Measurements from ENCODE around the gene MAPKAPK2. TPM values are rescaled to one million over a fixed set of nuclear protein-coding genes. Genes with fewer than 3 reads are reported as not detected.

Gene MAPKAPK2
- total RNA-seq, 1 experiment from 2014 or later = 72.4 TPM

DNA sequence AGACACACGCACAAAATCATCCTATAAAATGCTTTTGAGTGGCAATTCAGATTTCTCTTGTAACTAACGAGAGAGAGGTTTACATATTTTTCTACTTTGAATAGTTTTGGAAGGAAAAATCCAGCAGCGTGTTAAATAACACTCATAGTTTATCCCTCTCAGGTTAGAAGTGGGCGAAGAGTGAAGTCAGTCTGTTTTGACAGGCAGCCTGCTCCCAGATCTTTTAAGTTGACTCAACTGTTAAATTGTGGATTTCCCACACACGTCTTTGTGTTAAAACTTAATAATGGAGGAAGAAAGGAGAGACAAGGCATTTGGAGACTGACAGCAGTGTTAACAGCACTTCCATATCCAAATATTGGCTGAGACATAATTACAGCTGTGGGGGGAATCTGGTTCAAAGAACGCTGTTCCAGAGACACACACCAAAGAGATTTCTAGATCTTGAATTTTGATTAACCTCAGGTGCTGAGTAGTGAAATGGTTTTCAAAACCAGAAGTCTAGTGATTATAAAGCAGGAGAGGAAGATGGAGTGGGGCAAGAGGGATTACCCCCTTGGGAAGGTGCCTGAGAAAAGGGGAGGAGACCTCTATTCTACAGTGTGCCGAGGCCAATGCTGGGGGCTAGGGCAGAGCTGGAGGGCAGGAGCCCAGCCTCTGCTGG, 2.7 kb downstream of the MAPKAPK2 start:
- Histone ChIP-seq H3K36me3 (ENCODE audit: control insufficient read depth, insufficient read depth, low read length) (no peaks in the 10 kb centered on the region; the same call in 1 of the 2 replicates), H3K4me1 (ENCODE audit: control insufficient read depth, insufficient read depth, low read length) (peaks cover 38% of the 10 kb centered on the region), H3K9me3 (ENCODE audit: control insufficient read depth, insufficient read depth, low read depth, low read length) (no peaks in the 10 kb centered on the region), H3K4me3 (ENCODE audit: low read depth in 2 of 2, low read length in 2 of 2) (peak overlapping the region in 1 of 2 experiments; percentile 84; a peak in 2 of 4 replicates), H3K27me3 (ENCODE audit: control insufficient read depth, insufficient read depth, low read length) (peaks cover 5% of the 10 kb centered on the region; the same call in 1 of the 2 replicates), H3K27ac (ENCODE audit: low read length) (no peak overlapping the region; the same call in 1 of the 2 replicates)
- no peak for TF ChIP-seq POLR2AphosphoS5 (IDR thresholded peaks at IDR 0.05; ENCODE audit: low read depth, low read length)
- no peak for TF ChIP-seq TCF7L2 (IDR thresholded peaks at IDR 0.05; ENCODE audit: low read depth, low read length)
- TF ChIP-seq SIN3A (IDR thresholded peaks at IDR 0.05; ENCODE audit: borderline replicate concordance, insufficient read depth, low read depth, low read length) = no peak
- TF ChIP-seq, protein P1, sequence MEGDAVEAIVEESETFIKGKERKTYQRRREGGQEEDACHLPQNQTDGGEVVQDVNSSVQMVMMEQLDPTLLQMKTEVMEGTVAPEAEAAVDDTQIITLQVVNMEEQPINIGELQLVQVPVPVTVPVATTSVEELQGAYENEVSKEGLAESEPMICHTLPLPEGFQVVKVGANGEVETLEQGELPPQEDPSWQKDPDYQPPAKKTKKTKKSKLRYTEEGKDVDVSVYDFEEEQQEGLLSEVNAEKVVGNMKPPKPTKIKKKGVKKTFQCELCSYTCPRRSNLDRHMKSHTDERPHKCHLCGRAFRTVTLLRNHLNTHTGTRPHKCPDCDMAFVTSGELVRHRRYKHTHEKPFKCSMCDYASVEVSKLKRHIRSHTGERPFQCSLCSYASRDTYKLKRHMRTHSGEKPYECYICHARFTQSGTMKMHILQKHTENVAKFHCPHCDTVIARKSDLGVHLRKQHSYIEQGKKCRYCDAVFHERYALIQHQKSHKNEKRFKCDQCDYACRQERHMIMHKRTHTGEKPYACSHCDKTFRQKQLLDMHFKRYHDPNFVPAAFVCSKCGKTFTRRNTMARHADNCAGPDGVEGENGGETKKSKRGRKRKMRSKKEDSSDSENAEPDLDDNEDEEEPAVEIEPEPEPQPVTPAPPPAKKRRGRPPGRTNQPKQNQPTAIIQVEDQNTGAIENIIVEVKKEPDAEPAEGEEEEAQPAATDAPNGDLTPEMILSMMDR (IDR thresholded peaks at IDR 0.05) = no peak
- TF ChIP-seq REST (IDR thresholded peaks at IDR 0.05; ENCODE audit: insufficient read depth in 1 of 2, low read depth in 2 of 2, low read length in 1 of 2) = no peak
- DNase-seq (ENCODE audit: low read depth, low spot score) (no peak), ATAC-seq (no peak)
- ChIA-PET CTCF (no interaction called here), POLR2A (interaction anchor here (0.5 kb wide), 2 partner anchors 10 to 45 kb away, joined by 4 to 9 read pairs; no protein-coding TSS in a partner anchor)
- TSS peak; percentile 65 for BruUV-seq (replicated peaks)
- intact Hi-C loops (cut with micrococcal nuclease; ENCODE audit: unreplicated experiment) = no loop called here
- in situ Hi-C loops (cut with HindIII; ENCODE audit: low pct_unique_long_range_greater_than_20kb, low sequenced_read_pairs) = no loop called here

DNA sequence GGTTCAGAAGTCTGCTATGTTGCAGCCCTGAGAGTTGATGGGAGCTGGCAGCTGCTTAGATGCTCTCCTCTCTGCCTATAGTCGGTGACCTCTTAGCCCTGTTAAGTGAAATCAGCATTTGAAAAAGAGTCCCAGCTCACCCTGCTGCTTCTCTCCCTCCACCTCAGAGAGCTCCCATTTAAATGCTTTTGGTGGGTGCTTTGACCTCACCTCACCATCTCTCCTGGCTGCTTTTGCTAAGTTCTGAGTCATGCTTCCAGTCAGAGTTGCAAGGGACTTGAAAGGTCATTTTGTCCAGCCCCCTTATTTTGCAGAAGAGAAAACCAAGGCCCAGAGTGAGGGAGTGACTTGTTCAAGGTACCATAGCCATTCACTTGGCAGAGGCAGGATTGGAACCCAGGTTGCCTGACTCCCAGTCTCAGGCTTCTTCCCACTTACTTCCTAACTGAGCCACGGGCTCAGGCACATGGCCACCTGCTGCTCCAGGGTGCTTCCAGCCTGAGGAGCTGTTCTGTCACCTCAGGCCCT, 3.3 kb downstream of the MAPKAPK2 start:
- Histone ChIP-seq H3K36me3 (ENCODE audit: control insufficient read depth, insufficient read depth, low read length) (no peaks in the 10 kb centered on the region; the same call in 1 of the 2 replicates), H3K9me3 (ENCODE audit: control insufficient read depth, insufficient read depth, low read depth, low read length) (no peaks in the 10 kb centered on the region), H3K27ac (ENCODE audit: low read length) (no peak overlapping the region; the same call in 1 of the 2 replicates), H3K4me1 (ENCODE audit: control insufficient read depth, insufficient read depth, low read length) (peaks cover 44% of the 10 kb centered on the region), H3K4me3 (ENCODE audit: low read depth in 2 of 2, low read length in 2 of 2) (no peak overlapping the region), H3K27me3 (ENCODE audit: control insufficient read depth, insufficient read depth, low read length) (peaks cover 2% of the 10 kb centered on the region; the same call in 1 of the 2 replicates)
- in situ Hi-C loops (cut with HindIII; ENCODE audit: low pct_unique_long_range_greater_than_20kb, low sequenced_read_pairs) = no loop called here
- POLR2A ChIA-PET = interaction anchor here (0.5 kb wide), 3 partner anchors 9 to 958 kb away, joined by 4 to 9 read pairs (median 6); no protein-coding TSS in a partner anchor
- CTCF ChIA-PET = no interaction called here
- ATAC-seq (no peak), DNase-seq (ENCODE audit: low read depth, low spot score) (no peak)
- intact Hi-C loops (cut with micrococcal nuclease; ENCODE audit: unreplicated experiment) = no loop called here
- no TSS peak for BruUV-seq (replicated peaks)
- no peak for TF ChIP-seq POLR2AphosphoS5 (IDR thresholded peaks at IDR 0.05; ENCODE audit: low read depth, low read length)

DNA sequence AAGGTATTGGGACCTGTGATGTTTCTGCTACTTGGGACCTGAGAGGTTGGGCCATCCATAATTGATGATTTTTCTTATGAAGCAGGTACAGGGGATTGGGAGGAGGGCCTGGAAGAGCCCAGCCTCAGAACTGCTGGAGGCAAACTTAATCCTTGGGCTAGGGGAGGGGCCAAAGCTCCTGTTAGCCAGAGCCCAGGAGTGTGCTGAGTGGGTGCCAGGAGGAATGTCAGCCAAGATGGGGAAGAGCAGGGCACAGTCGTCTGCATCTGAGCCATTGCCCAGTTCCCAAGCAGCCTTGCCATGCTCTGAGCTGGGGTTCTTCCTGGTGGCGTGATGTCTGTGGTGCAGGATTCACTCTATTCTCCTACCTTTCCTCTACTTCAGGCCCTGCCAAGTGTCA, 5.8 kb downstream of the MAPKAPK2 start:
- Histone ChIP-seq H3K36me3 (ENCODE audit: control insufficient read depth, insufficient read depth, low read length) (no peaks in the 10 kb centered on the region; the same call in 1 of the 2 replicates), H3K27ac (ENCODE audit: low read length) (no peak overlapping the region), H3K27me3 (ENCODE audit: control insufficient read depth, insufficient read depth, low read length) (no peaks in the 10 kb centered on the region), H3K9me3 (ENCODE audit: control insufficient read depth, insufficient read depth, low read depth, low read length) (no peaks in the 10 kb centered on the region), H3K4me3 (ENCODE audit: low read depth in 2 of 2, low read length in 2 of 2) (no peak overlapping the region), H3K4me1 (ENCODE audit: control insufficient read depth, insufficient read depth, low read length) (peaks cover 56% of the 10 kb centered on the region)
- in situ Hi-C loops (cut with HindIII; ENCODE audit: low pct_unique_long_range_greater_than_20kb, low sequenced_read_pairs) = no loop called here
- ChIA-PET POLR2A (no interaction called here), CTCF (interaction anchor here (0.6 kb wide), 1 partner anchor 36 kb away, joined by 3 read pairs; no protein-coding TSS in a partner anchor)
- ATAC-seq = no peak
- no peak for DNase-seq (ENCODE audit: low read depth, low spot score)
- intact Hi-C loops (cut with micrococcal nuclease; ENCODE audit: unreplicated experiment) = no loop called here
- BruUV-seq (replicated peaks) = no TSS peak
- TF ChIP-seq POLR2AphosphoS5 (IDR thresholded peaks at IDR 0.05; ENCODE audit: low read depth, low read length) (no peak), REST (IDR thresholded peaks at IDR 0.05; ENCODE audit: insufficient read depth in 1 of 2, low read depth in 2 of 2, low read length in 1 of 2) (no peak), SIN3A (IDR thresholded peaks at IDR 0.05; ENCODE audit: borderline replicate concordance, insufficient read depth, low read depth, low read length) (no peak), TCF7L2 (IDR thresholded peaks at IDR 0.05; ENCODE audit: low read depth, low read length) (no peak)
- TF ChIP-seq, protein P1 (IDR thresholded peaks at IDR 0.05) = no peak
